ENCODE data around the gene GNG12.
A peak's percentile ranks its signal among the peaks of the same experiment; 100 is the strongest.

The GNG12 gene

DNA sequence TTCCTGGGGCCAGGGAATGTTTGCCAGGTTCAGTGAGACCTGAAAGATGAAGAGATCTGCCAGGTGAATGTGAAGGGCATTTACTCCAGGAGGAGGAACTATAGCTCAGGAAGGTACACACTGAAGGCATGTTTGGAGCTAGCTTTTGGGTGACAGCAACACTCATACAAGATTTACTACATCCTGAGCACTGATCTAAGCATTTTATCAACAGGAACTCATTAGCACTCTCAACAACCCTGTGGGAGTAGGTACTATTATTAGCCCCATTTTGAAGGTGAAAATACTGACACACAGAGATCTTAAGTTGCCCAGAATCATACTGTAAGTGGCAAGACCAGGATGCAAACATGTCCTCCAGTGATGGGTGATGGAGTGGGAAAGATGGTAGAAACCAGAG is 141.6 kb downstream of the GNG12 start:
- DNase-seq, result no peak

GRCh38 chr1:67690411-67690810 is 142.9 kb downstream of the GNG12 start:
- DNase-seq, result no peak

- DNase-seq, result no peak
These were observed 143.3 kb downstream of the GNG12 start for GRCh38 chr1:67690018-67690363.

DNA sequence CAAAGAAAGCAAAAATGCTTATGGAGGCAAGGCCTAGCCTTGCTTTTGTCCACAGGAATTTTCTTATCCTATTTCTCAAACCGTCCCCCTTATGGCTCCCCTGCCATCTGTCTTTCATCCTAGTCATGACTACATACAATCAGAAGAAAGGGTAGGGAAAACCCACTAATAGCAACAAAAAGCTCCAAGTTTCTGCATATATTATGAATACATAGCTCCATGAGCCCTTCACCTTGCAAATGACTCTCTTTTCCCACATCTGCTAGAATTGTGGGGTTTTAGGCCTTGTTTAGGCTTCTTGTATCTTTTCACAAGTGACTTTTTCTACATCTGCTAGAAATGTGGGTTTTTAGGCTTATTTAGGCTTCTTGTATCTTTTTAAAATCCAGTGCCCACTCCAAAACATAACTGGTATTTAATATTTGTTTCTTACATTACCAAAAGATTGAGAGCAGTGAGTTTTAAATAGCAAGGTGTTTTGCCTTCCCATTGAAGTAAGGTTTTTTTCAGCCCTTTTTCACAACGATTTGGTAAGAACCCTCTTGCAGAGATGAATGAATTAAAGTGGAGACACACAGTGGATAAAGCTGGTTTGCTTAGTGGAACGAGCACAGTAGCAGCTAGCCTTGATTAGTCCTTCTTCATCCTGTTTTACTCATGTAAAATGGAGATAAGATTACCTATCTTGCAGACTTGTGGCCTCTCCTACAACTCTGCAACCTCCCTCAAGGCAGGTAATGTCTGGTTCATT is 143.8 kb downstream of the GNG12 start:
- DNase-seq, result no peak

- DNase-seq, result no peak
These were observed 144.6 kb downstream of the GNG12 start for GRCh38 chr1:67688526-67689219.

DNA sequence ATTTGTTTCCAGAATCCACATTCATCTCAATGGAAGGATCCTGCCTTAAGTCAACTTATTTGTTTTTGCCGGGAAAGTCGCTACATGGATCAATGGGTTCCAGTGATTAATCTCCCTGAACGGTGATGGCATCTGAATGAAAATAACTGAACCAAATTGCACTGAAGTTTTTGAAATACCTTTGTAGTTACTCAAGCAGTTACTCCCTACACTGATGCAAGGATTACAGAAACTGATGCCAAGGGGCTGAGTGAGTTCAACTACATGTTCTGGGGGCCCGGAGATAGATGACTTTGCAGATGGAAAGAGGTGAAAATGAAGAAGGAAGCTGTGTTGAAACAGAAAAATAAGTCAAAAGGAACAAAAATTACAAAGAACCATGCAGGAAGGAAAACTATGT is 145.6 kb downstream of the GNG12 start:
- DNase-seq, result no peak

DNA sequence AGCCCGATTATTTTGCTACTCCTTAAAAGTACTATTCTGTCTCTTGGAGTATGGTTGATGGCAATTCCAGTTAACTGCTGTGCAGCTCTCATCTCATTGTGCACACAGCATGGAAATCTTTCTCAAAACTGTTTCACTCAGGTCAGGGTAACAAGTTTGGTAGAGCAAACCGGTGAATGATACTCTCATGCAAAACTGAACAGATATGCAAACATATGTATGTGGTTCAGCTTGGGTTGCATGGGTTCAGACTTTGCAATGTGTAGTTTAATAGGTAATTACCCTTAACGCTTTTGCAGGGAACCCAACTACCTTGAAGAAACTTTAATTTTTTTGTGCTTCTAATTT is 146.1 kb downstream of the GNG12 start:
- DNase-seq, result no peak

GRCh38 chr1:67686267-67687197 is 146.7 kb downstream of the GNG12 start:
- peak; percentile 37 for DNase-seq

DNA sequence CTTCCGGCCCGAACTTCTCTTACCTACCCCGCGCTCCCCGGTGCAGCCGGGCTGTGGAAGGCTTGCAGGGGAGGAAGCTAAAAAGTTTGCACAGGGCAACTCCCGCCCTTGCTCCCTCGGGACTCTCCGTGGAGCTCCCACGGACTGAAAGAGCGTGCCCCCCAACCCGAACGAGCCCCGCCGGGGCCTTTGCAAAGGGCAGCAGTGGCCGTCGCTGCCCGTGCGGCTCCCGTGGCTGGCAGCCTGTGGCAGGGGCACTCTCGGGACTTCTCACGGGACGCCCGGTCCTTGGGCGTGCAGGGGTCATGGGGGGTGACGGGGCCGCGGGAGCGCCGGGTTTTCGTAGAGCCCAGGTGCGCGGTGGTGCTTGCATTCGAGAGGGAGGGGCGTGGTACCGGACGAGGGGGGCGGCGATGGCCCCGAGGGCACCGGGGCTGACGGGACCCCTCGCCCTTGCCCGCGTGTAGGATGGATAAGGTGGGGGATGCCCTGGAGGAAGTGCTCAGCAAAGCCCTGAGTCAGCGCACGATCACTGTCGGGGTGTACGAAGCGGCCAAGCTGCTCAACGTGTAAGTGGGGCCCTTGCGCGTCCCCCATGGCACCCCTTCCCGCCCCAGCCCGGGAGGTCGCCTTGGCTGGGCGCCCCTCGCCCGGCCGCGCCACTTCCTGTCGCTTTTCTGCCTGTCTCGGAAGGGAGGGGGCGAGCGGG is 147.6 kb downstream of the GNG12 start:
- peak; percentile 46 for DNase-seq

DNA sequence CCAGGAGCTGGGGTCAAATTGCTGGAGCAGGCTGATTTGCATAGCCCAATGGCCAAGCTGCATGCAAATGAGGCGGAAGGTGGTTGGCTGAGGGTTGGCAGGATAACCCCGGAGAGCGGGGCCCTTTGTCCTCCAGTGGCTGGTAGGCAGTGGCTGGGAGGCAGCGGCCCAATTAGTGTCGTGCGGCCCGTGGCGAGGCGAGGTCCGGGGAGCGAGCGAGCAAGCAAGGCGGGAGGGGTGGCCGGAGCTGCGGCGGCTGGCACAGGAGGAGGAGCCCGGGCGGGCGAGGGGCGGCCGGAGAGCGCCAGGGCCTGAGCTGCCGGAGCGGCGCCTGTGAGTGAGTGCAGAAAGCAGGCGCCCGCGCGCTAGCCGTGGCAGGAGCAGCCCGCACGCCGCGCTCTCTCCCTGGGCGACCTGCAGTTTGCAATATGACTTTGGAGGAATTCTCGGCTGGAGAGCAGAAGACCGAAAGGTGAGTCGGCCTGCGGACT is 148.2 kb downstream of the GNG12 start, which contains the start of gene GADD45A:
Gene GADD45A, plus strand, starts transcription at position 135 of the 491 bp plus-strand sequence. Its CDS starts 294 bp downstream, at position 429.
- DNase-seq, result peak; percentile 96

- DNase-seq, result no peak
These were observed 148.7 kb downstream of the GNG12 start for GRCh38 chr1:67684526-67685066.

DNA sequence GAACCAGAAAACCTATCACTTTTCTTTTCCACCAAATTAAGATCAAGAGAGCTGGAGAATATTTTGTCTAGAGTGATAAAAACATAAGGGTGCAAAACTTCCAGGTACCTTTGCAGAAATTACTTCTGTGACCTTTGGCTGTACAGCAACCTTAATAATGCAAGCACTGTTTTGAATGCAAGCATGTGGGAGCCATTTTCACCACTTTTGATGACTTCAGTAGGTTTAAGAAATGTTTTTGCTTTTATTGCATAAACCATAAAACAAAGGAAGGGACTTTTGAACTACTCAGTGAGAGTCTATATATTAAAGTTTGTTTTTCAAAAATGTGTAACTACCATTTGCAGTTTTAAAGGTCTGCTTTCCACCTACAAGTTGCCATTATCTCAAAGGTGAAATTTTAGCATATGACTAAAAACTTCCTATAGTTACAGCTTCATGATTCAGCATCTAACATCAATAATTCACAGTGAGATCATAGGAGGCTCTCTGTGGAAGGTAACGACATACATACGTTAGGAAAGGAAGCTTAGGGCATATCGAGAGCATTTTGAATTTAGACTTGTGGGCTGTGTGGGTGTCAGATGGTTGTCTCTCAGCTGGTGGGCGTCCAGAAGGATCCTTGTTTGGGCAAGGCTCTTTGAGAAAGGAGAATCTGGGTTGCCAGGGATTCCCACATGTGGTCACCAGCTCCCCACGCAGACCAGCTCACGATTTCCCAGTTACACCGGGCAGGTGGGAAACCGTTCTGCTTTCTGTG is 149.3 kb downstream of the GNG12 start:
- DNase-seq, result peak; percentile 48

DNA sequence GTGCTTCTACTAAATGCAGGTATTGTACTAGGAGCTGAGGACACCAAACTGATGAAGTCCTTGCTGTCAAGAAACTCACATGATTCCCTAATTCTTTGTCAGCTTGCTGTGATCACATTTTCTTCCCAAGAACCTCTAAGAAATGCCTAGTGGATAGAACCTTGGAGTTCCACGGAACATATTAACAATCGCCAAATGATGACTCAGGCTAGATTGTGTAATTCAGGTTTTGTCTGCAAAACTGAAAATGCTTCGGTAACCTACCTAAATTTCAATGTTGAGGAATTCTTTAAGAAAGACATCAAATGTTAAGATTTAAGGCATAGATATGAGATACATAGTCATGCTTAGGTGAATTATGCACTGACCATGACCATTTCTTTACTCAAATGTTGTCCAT is 150.0 kb downstream of the GNG12 start:
- no peak for DNase-seq

DNA sequence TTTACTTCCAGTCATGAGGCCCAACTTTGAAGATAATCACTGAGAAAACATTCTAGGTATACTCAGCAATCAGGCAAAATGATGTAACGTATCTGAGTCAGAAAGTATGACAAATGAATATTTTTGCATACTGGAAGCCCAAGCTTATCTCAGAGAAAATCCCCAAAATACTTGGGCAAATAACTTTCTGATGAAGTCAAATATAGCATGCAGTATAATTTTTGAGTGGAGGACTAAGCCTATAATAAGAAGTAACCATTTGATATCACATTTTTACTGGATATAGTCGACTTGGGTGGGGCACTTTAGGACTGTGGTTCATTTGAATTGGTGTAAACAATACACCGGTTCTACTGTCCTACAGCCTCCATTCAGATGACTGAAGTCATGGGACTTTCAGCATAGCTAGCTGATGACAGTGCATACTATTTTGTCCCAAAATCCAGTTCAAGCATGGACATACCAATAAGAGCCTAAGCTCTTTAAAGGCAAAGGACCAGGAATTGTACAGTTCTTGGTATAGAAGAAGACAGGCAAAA is 150.5 kb downstream of the GNG12 start:
- DNase-seq, result no peak

- no peak for DNase-seq
These were observed 152.8 kb downstream of the GNG12 start for GRCh38 chr1:67680486-67680885.

DNA sequence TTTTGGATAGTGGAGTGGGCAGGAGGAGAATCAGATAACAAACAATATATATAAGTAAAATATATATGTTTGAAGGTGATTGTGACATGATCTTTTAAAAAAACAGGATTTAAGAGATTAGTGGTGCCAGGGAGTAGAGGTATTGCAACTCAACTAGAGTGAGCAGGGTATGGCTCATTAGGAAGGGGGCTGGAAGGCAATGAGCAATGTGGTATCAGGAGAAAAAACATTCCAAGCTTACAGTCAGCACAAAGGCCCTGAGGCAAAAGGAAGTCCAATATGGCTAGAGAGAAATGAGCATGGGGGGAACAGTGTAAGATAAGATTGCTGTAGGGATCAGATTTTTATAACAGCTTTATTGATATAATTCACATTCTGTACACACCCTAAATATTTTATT is 153.6 kb downstream of the GNG12 start:
- DNase-seq, result no peak

DNA sequence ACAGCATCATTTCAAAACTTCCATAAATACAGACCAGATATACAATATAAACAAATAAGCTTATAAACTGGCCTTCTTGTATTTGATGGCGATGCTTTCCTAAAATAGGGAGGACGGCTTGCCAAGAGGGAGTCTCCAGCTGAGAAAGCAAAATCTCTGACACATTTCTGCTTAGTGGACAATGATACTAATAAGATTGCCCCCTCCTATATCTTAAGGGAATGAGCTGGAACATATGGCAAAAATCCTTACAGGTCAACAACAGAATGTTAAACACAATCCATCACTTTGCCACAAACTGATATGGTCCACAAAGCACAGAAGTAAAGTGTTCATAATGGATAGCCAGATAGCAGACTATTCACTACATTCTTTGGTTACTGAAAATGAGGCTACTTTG is 155.3 kb downstream of the GNG12 start:
- DNase-seq, result no peak

DNA sequence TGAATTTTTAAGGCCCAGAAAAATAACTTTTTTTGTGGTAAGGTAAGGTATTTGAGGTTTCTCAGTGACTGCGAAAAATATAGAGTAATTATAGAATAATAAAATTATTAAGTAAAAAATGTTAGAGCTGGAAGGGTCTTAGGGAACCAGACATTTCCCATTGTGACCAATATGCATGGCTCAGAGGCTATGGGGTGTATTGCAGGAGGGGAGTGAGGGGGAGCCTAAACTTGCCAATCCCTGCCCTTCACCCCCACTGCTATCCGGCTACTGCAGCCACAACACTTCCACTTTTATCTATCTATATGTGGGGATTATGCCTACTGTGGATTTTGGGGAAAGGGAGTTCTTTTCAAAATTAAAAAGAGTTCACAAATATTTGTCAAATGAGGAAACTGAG is 155.9 kb downstream of the GNG12 start:
- DNase-seq, result no peak

- no peak for DNase-seq
These were observed 156.3 kb downstream of the GNG12 start for GRCh38 chr1:67676946-67677345.

DNA sequence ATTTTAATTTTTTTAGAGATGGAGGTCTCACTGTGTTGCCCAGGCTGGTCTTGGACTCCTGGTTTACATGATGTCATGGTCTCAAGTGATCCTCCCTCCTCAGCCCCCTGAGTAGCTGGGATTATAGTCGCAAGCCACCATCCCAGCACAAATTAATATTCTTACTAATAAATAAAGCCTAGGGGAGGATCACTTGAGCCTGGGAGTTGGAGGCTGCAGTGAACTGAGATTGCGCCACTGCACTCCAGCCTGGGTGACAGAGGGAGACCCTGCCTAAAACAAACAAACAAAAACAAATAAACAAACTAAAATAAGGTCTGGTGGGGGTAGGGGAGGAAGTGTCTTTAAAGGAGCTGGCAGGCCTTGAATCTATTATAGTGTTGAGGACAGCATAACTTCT is 157.0 kb downstream of the GNG12 start:
- DNase-seq, result no peak

GRCh38 chr1:67675800-67676199 is 157.5 kb downstream of the GNG12 start:
- DNase-seq, result no peak
